CD4-positive, alpha-beta memory T cell (primary cell): Measurements from ENCODE around the gene POFUT2. TPM values are rescaled to one million over a fixed set of nuclear protein-coding genes. Genes with fewer than 3 reads are reported as not detected.

Experiments
- CTCF ChIA-PET: fragments of 350-600 bp; sonication (Branson Sonifier 250); formaldehyde crosslinking; loops from one replicate; lab custom pipeline; 2021; ENCODE audit warnings: inconsistent platforms; ENCODE audit not compliant: partially characterized antibody; lab: Charles Lee
- POLR2A ChIA-PET: fragments of 350-600 bp; sonication (Branson Sonifier 250); formaldehyde crosslinking; loops from one replicate; lab custom pipeline; 2021; ENCODE audit not compliant: partially characterized antibody; lab: Charles Lee
- DNase-seq, 5 donors: peaks; one replicate each; pipeline versions ENCODE4 v3.0.0 to v3.0.0-alpha.2; 2020 to 2022; ENCODE audit warnings: mixed read lengths in 1 of 5
- H3K27ac ChIP-seq: one replicate; pipeline ENCODE4 v1.7.0; 2013; ENCODE audit warnings: low read depth, low read length
- H3K27me3 ChIP-seq: 2 replicates; pipeline ENCODE4 v1.7.0; 2013; ENCODE audit warnings: mild to moderate bottlenecking, low read length, moderate library complexity; ENCODE audit not compliant: insufficient read depth
- H3K36me3 ChIP-seq: 2 replicates; pipeline ENCODE4 v1.7.0; 2013; ENCODE audit warnings: mild to moderate bottlenecking, low read length, moderate library complexity; ENCODE audit not compliant: insufficient read depth
- H3K4me1 ChIP-seq: 2 replicates; pipeline ENCODE4 v1.7.0; 2013; ENCODE audit warnings: mild to moderate bottlenecking, low read length, moderate library complexity; ENCODE audit not compliant: insufficient read depth
- H3K4me3 ChIP-seq, 2 donors: one replicate each; pipeline ENCODE4 v1.7.0; 2013; ENCODE audit warnings: low read length in 2 of 2, mild to moderate bottlenecking in 1 of 2
- H3K9me3 ChIP-seq, 2 donors: one replicate each; pipeline ENCODE4 v1.7.0; 2013; ENCODE audit warnings: low read length in 2 of 2, control low read depth in 1 of 2; ENCODE audit not compliant: control insufficient read depth in 1 of 2
- H3K27ac Mint-ChIP-seq, 7 donors: one replicate each; pipeline ENCODE4 v1.8.0; 2020 to 2021; ENCODE audit warnings: mixed read lengths in 7 of 7, mild to moderate bottlenecking in 6 of 7, inconsistent platforms in 3 of 7, moderate library complexity in 3 of 7
- H3K27me3 Mint-ChIP-seq, 2 donors: one replicate each; pipeline ENCODE4 v1.8.0; 2020 to 2021; ENCODE audit warnings: mixed read lengths in 2 of 2
- H3K36me3 Mint-ChIP-seq, 2 donors: one replicate each; pipeline ENCODE4 v1.8.0; 2020 to 2021; ENCODE audit warnings: mixed read lengths in 2 of 2, inconsistent platforms in 1 of 2, mild to moderate bottlenecking in 1 of 2
- H3K4me1 Mint-ChIP-seq, 4 donors: one replicate each; pipeline ENCODE4 v1.8.0; 2020 to 2021; ENCODE audit warnings: mixed read lengths in 4 of 4, mild to moderate bottlenecking in 1 of 4
- H3K4me3 Mint-ChIP-seq, 8 donors: one replicate each; pipeline ENCODE4 v1.8.0; 2020 to 2021; ENCODE audit warnings: mixed read lengths in 8 of 8, mild to moderate bottlenecking in 7 of 8, moderate library complexity in 6 of 8, inconsistent platforms in 3 of 8
- H3K9me3 Mint-ChIP-seq, 8 donors: one replicate each; pipeline ENCODE4 v1.8.0; 2020 to 2021; ENCODE audit warnings: mixed read lengths in 8 of 8, mild to moderate bottlenecking in 5 of 8, inconsistent platforms in 3 of 8, moderate library complexity in 1 of 8
- intact Hi-C: fragments of 100-400 bp; cut with micrococcal nuclease; formaldehyde crosslinking; loops from one replicate; pipeline ENCODE4 v1.15.1; 2023
- polyA plus RNA-seq, 2 donors: library from polyadenylated mRNA; unstranded; fragments of 300-500 nt; fragmentation: Illumina TruSeq; gene quantifications; one replicate each; pipeline ENCODE4 v1.2.3, GENCODE V29; 2021
- total RNA-seq, 2 experiments: library from RNA; stranded (reverse); gene quantifications; one replicate each; pipeline ENCODE4 v1.2.3, GENCODE V29; 2021

POFUT2 gene
- total and polyA plus RNA-seq, 4 experiments from 2014 or later: 2.8 to 40.8 (median 22.9) TPM

DNA sequence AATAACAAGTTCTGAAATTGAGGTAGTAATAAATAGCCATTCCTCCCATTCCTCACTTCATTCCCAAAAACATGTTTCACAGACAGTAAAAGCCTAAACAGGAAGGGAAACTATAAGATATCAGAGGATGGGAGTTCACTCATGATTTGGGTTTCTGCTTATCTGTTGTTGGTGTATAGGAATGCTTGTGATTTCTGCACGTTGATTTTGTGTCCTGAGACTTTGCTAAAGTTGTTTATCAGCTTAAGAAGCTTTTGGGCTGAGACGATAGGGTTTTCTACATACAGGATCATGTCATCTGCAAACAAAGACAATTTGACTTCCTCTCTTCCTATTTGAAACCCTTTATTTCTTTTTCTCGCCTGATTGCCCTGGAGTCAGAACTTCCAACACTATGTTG is 26.0 kb upstream of the POFUT2 start:
- Mint-ChIP-seq H3K36me3 (no peaks in the 10 kb centered on the region), H3K9me3 (peaks cover 0 to 8% (median 0%) of the 10 kb centered on the region in 8 donors), H3K27ac (peak overlapping the region in 1 of 7 donors; percentile 43), H3K4me3 (no peak overlapping the region), H3K4me1 (peaks cover 0 to 6% (median 3%) of the 10 kb centered on the region in 4 donors), H3K27me3 (peaks cover 1 to 8% of the 10 kb centered on the region in 2 donors)
- Histone ChIP-seq H3K9me3 (no peaks in the 10 kb centered on the region), H3K36me3 (no peaks in the 10 kb centered on the region), H3K27me3 (no peaks in the 10 kb centered on the region), H3K4me1 (no peaks in the 10 kb centered on the region), H3K4me3 (no peak overlapping the region), H3K27ac (no peak overlapping the region)
- POLR2A ChIA-PET: no interaction called here
- DNase-seq: no peak
- CTCF ChIA-PET: no interaction called here
- intact Hi-C loops: no loop called here

DNA sequence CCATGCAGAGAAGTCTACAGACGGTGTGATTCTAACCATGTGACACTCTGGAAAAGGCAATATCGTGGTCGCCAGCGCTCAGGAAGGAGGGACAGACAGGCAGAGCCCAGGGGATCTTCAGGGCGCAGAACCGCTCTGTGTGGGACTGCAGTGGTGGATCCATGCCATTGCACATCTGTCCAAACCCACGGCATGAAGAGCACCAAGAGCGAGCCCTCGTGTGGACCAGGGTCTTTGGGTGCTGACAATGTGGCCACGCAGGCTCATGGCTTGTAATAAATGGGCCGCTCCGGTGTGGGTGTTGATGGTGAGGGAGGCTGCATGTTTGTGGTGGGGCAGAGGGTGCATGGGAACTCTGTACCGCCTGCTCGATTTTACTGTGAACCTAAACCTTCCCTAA is 25.3 kb upstream of the POFUT2 start:
- Histone ChIP-seq H3K9me3 (no peaks in the 10 kb centered on the region), H3K36me3 (no peaks in the 10 kb centered on the region), H3K27me3 (no peaks in the 10 kb centered on the region), H3K27ac (no peak overlapping the region), H3K4me1 (no peaks in the 10 kb centered on the region), H3K4me3 (no peak overlapping the region)
- H3K36me3 Mint-ChIP-seq: no peaks in the 10 kb centered on the region
- peaks cover 0 to 6% (median 3%) of the 10 kb centered on the region in 4 donors for H3K4me1 Mint-ChIP-seq
- peaks cover 0 to 8% (median 0%) of the 10 kb centered on the region in 8 donors for H3K9me3 Mint-ChIP-seq
- POLR2A ChIA-PET: no interaction called here
- intact Hi-C loops: no loop called here
- H3K4me3 Mint-ChIP-seq: no peak overlapping the region
- H3K27me3 Mint-ChIP-seq: peaks cover 1 to 8% of the 10 kb centered on the region in 2 donors
- H3K27ac Mint-ChIP-seq: peak overlapping the region in 2 of 7 donors; percentile 38 to 57
- no peak for DNase-seq
- CTCF ChIA-PET: no interaction called here

GRCh38 chr21:45312296-45312695 is 24.6 kb upstream of the POFUT2 start:
- Histone ChIP-seq H3K27me3 (no peaks in the 10 kb centered on the region), H3K27ac (no peak overlapping the region), H3K36me3 (no peaks in the 10 kb centered on the region), H3K4me3 (no peak overlapping the region), H3K4me1 (no peaks in the 10 kb centered on the region), H3K9me3 (no peaks in the 10 kb centered on the region)
- Mint-ChIP-seq H3K4me3 (no peak overlapping the region), H3K9me3 (peaks cover 0 to 8% (median 0%) of the 10 kb centered on the region in 8 donors), H3K4me1 (peaks cover 0 to 6% (median 3%) of the 10 kb centered on the region in 4 donors), H3K27me3 (peaks cover 1 to 8% of the 10 kb centered on the region in 2 donors), H3K27ac (no peak overlapping the region), H3K36me3 (no peaks in the 10 kb centered on the region)
- no peak for DNase-seq
- POLR2A ChIA-PET: no interaction called here
- intact Hi-C loops: no loop called here
- CTCF ChIA-PET: no interaction called here

GRCh38 chr21:45310459-45310858 is 22.8 kb upstream of the POFUT2 start:
- H3K9me3 ChIP-seq: no peaks in the 10 kb centered on the region
- POLR2A ChIA-PET: no interaction called here
- DNase-seq: no peak
- Mint-ChIP-seq H3K4me3 (no peak overlapping the region), H3K36me3 (no peaks in the 10 kb centered on the region), H3K27me3 (peaks cover 4 to 8% of the 10 kb centered on the region in 2 donors), H3K27ac (no peak overlapping the region), H3K9me3 (peaks cover 0 to 8% (median 0%) of the 10 kb centered on the region in 8 donors), H3K4me1 (peaks cover 0 to 8% (median 3%) of the 10 kb centered on the region in 4 donors)
- H3K27ac ChIP-seq: no peak overlapping the region
- H3K27me3 ChIP-seq: no peaks in the 10 kb centered on the region
- H3K4me1 ChIP-seq: no peaks in the 10 kb centered on the region
- CTCF ChIA-PET: no interaction called here
- H3K4me3 ChIP-seq: no peak overlapping the region
- H3K36me3 ChIP-seq: no peaks in the 10 kb centered on the region
- intact Hi-C loops: no loop called here

DNA sequence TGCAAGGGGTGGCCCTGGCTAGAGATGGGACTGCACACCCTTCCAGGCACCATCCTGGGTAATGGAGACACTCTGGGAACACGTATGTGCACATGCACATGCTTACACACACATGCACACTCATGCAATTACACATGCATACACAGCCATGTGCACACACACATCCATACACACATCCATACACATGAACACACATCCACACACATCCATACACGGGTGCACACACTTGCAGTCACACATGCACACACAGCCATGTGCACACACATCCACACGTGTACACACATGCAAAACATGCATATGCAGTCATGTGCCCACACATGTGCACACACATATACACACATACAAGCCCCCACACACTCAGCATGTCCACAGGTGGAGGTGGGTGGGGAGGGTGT is 22.3 kb upstream of the POFUT2 start:
- no peaks in the 10 kb centered on the region for H3K36me3 Mint-ChIP-seq
- POLR2A ChIA-PET: no interaction called here
- H3K9me3 ChIP-seq: no peaks in the 10 kb centered on the region
- H3K4me1 ChIP-seq: no peaks in the 10 kb centered on the region
- H3K27ac Mint-ChIP-seq: no peak overlapping the region
- H3K9me3 Mint-ChIP-seq: peaks cover 0 to 8% (median 0%) of the 10 kb centered on the region in 8 donors
- peaks cover 4 to 8% of the 10 kb centered on the region in 2 donors for H3K27me3 Mint-ChIP-seq
- DNase-seq: no peak
- H3K4me3 Mint-ChIP-seq: peak overlapping the region in 1 of 8 donors; percentile 20
- no peaks in the 10 kb centered on the region for H3K36me3 ChIP-seq
- H3K27ac ChIP-seq: no peak overlapping the region
- no peak overlapping the region for H3K4me3 ChIP-seq
- no peaks in the 10 kb centered on the region for H3K27me3 ChIP-seq
- peaks cover 0 to 8% (median 3%) of the 10 kb centered on the region in 4 donors for H3K4me1 Mint-ChIP-seq
- intact Hi-C loops: no loop called here
- CTCF ChIA-PET: no interaction called here

- no peak overlapping the region for H3K27ac ChIP-seq
- H3K9me3 Mint-ChIP-seq: peaks cover 0 to 8% (median 0%) of the 10 kb centered on the region in 8 donors
- no peaks in the 10 kb centered on the region for H3K9me3 ChIP-seq
- peaks cover 5% of the 10 kb centered on the region for H3K4me1 ChIP-seq
- H3K27me3 ChIP-seq: no peaks in the 10 kb centered on the region
- ChIA-PET CTCF (interaction anchor here (0.9 to 1.8 kb wide), 5 partner anchors 11 to 168 kb away, joined by 3 to 8 read pairs (median 5); no protein-coding TSS in a partner anchor), POLR2A (no interaction called here)
- intact Hi-C loops: no loop called here
- H3K36me3 Mint-ChIP-seq: no peaks in the 10 kb centered on the region
- H3K36me3 ChIP-seq: no peaks in the 10 kb centered on the region
- peak overlapping the region in 3 of 7 donors; percentile 34 to 90 (median 61) for H3K27ac Mint-ChIP-seq
- H3K4me3 Mint-ChIP-seq: peak overlapping the region in 2 of 8 donors; percentile 50 to 55
- peaks cover 0 to 8% (median 3%) of the 10 kb centered on the region in 4 donors for H3K4me1 Mint-ChIP-seq
- H3K27me3 Mint-ChIP-seq: peaks cover 4 to 8% of the 10 kb centered on the region in 2 donors
- no peak overlapping the region for H3K4me3 ChIP-seq
- DNase-seq: peak in 4 of 5 donors; percentile 18 to 40 (median 28)
Observed at GRCh38 chr21:45309069-45309986, 21.6 kb upstream of the POFUT2 start.
